Measurements from ENCODE around the gene AKT1.

Gene AKT1

GRCh38 chr14:104798300-104799243, 3.0 kb upstream of the AKT1 start:
- no peak for DNase-seq

GRCh38 chr14:104797115-104798044, 1.8 kb upstream of the AKT1 start:
- DNase-seq, result no peak

GRCh38 chr14:104796687-104797081, 1.1 kb upstream of the AKT1 start:
- no peak for DNase-seq

DNA sequence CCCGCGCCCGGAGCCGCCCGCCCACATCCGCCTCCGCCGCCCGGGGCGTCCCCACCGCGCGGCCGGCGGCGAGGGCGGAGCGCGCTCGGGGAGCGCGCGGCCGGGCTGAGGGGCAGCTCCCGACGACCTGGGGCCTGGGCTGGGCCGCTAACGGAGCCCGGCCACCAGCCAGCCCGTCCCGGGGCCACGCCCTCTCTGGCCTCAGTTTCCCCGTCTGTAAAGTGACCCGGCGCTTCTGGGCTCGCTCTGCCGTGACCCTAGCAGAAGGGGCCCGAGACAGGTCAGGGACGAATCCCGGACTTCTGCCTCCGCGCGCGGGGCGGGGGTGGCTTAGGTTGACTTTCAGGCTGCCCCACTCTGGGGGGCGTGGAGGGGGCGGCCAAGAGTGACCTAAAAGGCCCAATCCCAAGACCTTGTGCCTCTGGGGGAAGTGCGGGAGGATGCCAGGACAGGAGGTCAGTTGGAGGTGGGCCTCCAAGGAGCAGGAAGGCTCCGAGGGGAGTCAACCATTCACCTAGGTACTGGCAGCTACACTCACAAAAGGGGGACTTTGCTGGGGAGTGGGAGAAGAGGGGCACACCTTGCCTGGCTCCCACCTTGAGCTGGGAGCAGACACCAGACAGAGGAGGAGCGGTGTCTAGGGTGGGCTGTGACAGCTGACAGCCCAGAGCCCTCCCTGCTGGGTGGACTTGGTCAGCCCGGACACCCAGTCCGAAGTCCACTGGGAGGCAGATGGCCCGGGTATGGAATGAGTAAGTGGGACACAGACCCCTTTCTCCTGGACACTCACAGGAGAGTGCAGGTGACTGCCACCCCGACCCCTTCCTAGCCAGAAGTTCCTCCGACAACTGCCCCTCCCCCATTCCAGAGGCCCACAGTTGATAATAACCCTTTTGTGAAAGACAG, 486 bp upstream of the AKT1 start:
- DNase-seq, result peak; percentile 55

- no peak for DNase-seq
Measured at GRCh38 chr14:104794631-104794992, 936 bp downstream of the AKT1 start.

- no peak for DNase-seq
Measured at GRCh38 chr14:104794099-104794498, 1.4 kb downstream of the AKT1 start.

DNA sequence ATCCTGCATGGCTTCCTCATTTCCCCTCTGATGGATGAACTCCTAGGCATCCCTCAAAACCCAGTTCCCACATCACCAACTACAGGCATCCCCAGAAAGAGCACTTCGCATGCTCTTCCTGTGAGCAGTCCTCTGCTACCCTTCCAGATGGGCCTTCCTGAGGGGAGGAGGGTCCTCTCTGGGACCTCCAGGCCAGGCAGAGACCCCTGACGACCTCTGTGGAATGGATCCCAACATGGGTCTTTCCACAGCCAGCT, 1.9 kb downstream of the AKT1 start:
- DNase-seq, result no peak

- no peak for DNase-seq
Measured at GRCh38 chr14:104792945-104793702, 2.4 kb downstream of the AKT1 start.

- peak; percentile 56 for DNase-seq
Measured at GRCh38 chr14:104792101-104792884, 3.3 kb downstream of the AKT1 start.

- DNase-seq, result no peak
Measured at GRCh38 chr14:104791425-104791824, 4.1 kb downstream of the AKT1 start.

DNA sequence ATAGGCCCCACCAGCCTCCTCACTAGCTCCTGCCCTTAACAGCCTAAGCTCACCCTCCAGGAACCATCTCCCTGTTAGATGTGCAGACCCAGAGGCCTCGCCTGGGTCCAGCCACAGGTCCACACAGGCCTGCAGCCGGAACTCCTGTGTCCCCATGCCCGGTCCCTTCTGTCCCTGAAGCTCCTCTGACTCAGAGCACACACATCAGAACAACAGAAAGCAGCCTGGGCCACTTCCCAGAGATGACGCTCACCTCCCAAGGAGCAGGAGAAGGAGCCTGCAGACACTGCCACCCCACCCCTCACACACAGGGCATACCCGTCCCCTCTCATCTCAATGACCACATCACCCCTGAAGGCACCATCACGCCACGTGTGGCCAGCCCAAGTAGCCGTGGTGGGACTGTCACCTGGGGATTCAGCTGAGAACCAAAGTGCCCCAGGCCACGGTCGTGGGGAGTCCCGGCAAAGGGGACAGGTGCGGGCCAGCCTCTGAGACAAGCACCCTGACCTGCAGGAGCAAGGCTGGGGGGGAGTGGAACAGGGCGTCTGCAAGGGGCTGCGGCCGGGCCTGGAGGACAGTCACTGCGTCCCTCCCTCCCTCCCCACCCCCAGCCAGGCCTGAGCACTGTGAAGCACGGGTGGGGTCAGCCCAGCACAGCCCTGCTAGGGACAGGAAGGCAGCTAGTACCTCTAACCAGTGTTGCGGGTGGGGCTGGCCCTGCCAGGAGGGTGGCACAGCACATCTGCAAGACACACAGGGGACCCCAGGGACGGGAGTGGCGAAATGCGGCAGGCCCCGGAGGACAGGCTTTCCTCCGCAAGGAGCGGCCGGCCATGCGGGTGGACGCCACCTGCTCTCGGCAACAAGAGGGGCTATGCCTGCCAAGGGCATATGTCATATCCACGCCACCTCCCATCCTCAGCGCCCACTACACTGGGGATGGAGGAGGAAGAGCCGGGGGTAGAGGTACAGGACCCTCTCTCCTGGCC, 5.5 kb downstream of the AKT1 start:
- DNase-seq, result no peak

DNA sequence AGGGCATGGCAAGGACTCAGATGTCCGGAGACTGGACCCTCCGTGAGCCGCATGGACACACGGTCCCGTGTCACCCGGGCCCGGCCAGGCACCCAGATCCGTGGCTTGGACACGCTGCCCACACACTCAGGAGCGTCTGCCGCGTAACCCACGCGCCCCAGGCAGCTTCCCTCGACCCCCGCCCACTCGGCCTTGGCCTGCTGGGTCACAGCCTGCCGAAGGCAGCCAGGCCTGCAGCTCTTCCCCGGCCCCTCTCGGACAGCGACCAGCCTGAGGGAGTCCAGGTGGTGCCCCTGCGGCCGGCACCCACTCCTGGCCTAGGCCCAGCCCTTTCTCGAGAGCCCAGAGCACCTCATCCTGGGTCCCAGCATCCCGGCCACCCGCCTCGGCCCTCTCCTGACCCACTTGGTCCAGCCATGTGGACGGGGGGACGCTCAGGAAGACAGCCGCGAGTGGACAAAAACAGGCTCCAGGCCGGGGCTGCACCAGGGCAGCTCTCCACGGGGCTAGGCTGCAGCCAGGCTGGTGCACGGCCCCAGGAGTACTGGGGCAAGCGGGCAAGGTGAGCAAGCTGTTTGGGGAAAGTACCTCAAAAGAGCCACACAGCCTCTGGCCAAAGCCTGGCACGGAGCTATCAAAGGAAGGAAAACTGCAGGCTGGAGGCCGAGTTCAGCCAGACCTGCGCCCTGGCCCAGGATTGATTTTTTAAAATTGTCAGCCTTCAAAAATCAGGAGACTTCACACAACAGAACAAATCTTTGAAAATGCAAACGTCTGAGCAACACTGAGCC, 6.5 kb downstream of the AKT1 start:
- DNase-seq, result no peak

DNA sequence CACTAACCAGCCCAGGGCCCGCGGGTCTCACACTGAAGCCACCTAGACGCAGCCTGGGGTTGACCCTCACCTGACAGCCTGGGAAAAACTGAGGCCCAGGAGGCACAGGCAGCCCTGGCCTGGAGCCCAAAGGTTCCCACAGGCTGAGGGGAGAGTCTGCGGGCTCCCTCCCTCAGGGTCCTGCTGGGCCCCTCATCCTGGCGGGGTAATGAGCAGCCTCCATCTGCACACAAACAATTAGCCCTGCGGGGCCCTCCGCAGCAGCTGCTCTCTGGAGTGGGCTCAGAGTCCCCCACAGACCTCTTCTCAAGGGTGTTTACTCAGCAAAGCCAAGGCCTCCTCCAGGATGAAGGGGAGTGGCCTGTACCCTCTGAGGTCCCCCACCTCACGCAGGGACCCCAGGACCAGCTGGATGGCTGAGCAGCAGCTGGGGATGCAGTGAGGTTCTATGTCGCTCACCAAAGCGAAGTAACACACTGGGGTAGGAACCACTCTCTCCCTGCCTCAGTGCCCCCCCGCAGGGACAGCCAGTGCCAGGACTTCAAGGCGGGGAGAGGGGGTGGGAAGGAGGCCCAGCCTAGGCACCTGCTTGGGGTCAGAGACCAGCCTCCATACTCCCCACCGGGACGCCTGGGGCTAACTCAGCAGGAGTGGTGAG, 7.3 kb downstream of the AKT1 start:
- DNase-seq, result peak; percentile 96

DNA sequence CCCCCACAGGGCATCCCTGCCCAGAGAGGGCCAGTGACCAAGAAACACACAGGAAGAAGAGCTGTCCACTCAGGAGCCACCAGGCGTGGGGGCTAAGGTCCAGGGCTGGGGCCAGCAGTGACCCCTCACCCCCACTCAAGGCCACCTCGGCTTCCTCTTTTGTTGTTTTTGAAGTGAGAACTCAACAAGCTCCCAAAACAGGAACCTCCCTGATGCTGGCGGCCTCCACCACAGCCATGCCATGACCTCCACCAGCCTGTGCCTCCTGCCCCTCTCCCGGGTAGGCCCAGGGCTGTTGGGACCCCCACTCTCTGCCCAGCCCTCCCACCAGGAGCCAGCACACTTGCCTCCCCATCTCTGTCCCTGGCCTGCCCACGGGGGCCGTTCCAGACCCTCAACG, 7.8 kb downstream of the AKT1 start:
- no peak for DNase-seq

GRCh38 chr14:104786726-104787675, 8.5 kb downstream of the AKT1 start:
- no peak for DNase-seq

- DNase-seq, result no peak
Measured at GRCh38 chr14:104786091-104786586, 9.4 kb downstream of the AKT1 start.

GRCh38 chr14:104785708-104786080, 9.9 kb downstream of the AKT1 start:
- no peak for DNase-seq

Measured in COR-L47 (cell line).